DMS79 treated with DMSO at 0.1 percent for 48 hours (cell line): Measurements from ENCODE around the gene ITM2C.

Experiments
- DNase-seq: peaks from one replicate; lab custom pipeline; 2025; lab: John Stamatoyannopoulos, UW

The ITM2C gene

GRCh38 chr2:230864605-230865306, at the start of gene ITM2C:
TSS of gene ITM2C (plus strand) at chr2:230864942. CDS start at chr2:230865026, 84 bp downstream.
- peak; percentile 56 for DNase-seq

GRCh38 chr2:230815088-230815487, 49.7 kb upstream of the ITM2C start:
- DNase-seq, result no peak

GRCh38 chr2:230816735-230817134, 48.0 kb upstream of the ITM2C start:
- no peak for DNase-seq

GRCh38 chr2:230819433-230819832, 45.3 kb upstream of the ITM2C start:
- DNase-seq, result no peak

- peak; percentile 4 for DNase-seq
Measured at GRCh38 chr2:230821261-230821990, 43.3 kb upstream of the ITM2C start.

GRCh38 chr2:230821991-230822520, 42.7 kb upstream of the ITM2C start:
- no peak for DNase-seq

GRCh38 chr2:230823264-230823964, 41.3 kb upstream of the ITM2C start:
- no peak for DNase-seq

GRCh38 chr2:230824406-230824978, 40.2 kb upstream of the ITM2C start:
- DNase-seq, result peak; percentile 80

- DNase-seq, result no peak
Measured at GRCh38 chr2:230825354-230825753, 39.4 kb upstream of the ITM2C start.

- DNase-seq, result no peak
Measured at GRCh38 chr2:230827774-230828271, 36.9 kb upstream of the ITM2C start.

GRCh38 chr2:230828272-230828961, 36.3 kb upstream of the ITM2C start:
- no peak for DNase-seq

- DNase-seq, result no peak
Measured at GRCh38 chr2:230829293-230829692, 35.4 kb upstream of the ITM2C start.

- no peak for DNase-seq
Measured at GRCh38 chr2:230829959-230830358, 34.8 kb upstream of the ITM2C start.

GRCh38 chr2:230830428-230830827, 34.3 kb upstream of the ITM2C start:
- DNase-seq, result no peak

GRCh38 chr2:230840301-230840700, 24.4 kb upstream of the ITM2C start:
- no peak for DNase-seq

GRCh38 chr2:230842473-230842872, 22.3 kb upstream of the ITM2C start:
- no peak for DNase-seq

- DNase-seq, result no peak
Measured at GRCh38 chr2:230843132-230843531, 21.6 kb upstream of the ITM2C start.

- no peak for DNase-seq
Measured at GRCh38 chr2:230846360-230846759, 18.4 kb upstream of the ITM2C start.

- peak; percentile 22 for DNase-seq
Measured at GRCh38 chr2:230847883-230848388, 16.8 kb upstream of the ITM2C start.

- DNase-seq, result no peak
Measured at GRCh38 chr2:230849633-230850357, 14.9 kb upstream of the ITM2C start.

- DNase-seq, result no peak
Measured at GRCh38 chr2:230850358-230850658, 14.4 kb upstream of the ITM2C start.
